Fibroblast of the aortic adventitia (primary cell): ENCODE data around the gene GOSR1. TPM values are rescaled to one million over a fixed set of nuclear protein-coding genes. Genes with fewer than 3 reads are reported as not detected.

Experiments used
- DNase-seq: peaks from one replicate; pipeline ENCODE4 v3.0.0-alpha.2; 2010; ENCODE audit warnings: low read depth
- H3K4me3 ChIP-seq: 2 replicates; pipeline ENCODE4 v1.5.1; 2011; ENCODE audit warnings: low read depth, mild to moderate bottlenecking, control low read depth, low read length, moderate library complexity
- CTCF ChIP-seq: IDR thresholded peaks from 2 replicates; pipeline ENCODE4 v1.5.1; 2011; ENCODE audit warnings: mild to moderate bottlenecking, low read length, control low read depth, inconsistent platforms; ENCODE audit not compliant: insufficient read depth
- total RNA-seq: library from RNA; depleted of rRNA; stranded (reverse); fragments of >200 nt; gene quantifications from 2 replicates; pipeline ENCODE4 v1.2.3, GENCODE V29; 2012; ENCODE audit warnings: low replicate concordance

Gene GOSR1
- total RNA-seq, 1 donor = 39.4 TPM

GRCh38 chr17:30503558-30503957 lies 26.4 kb downstream of the GOSR1 start:
- H3K4me3 ChIP-seq = no peak overlapping the region
- TF ChIP-seq CTCF = no peak
- no peak for DNase-seq

GRCh38 chr17:30505868-30506417 lies 28.7 kb downstream of the GOSR1 start:
- H3K4me3 ChIP-seq = no peak overlapping the region
- DNase-seq = no peak
- TF ChIP-seq CTCF = no peak

- TF ChIP-seq CTCF = no peak
- H3K4me3 ChIP-seq = no peak overlapping the region
- DNase-seq = no peak
Measured at GRCh38 chr17:30506481-30506880, 29.3 kb downstream of the GOSR1 start.

- TF ChIP-seq CTCF = no peak
- H3K4me3 ChIP-seq = no peak overlapping the region
- peak; percentile 13 for DNase-seq
Measured at GRCh38 chr17:30513346-30513745, 36.1 kb downstream of the GOSR1 start.

- no peak for DNase-seq
- TF ChIP-seq CTCF = no peak
Measured at GRCh38 chr17:30514895-30515596, 37.8 kb downstream of the GOSR1 start.

GRCh38 chr17:30517786-30518185 lies 40.6 kb downstream of the GOSR1 start:
- DNase-seq = peak; percentile 19
- H3K4me3 ChIP-seq = no peak overlapping the region
- no peak for TF ChIP-seq CTCF

More at GRCh38 chr17:30514895-30515596, 37.8 kb downstream of the GOSR1 start:
- no peak overlapping the region for H3K4me3 ChIP-seq

- no peak for TF ChIP-seq CTCF
- peak; percentile 10 for DNase-seq
Measured at GRCh38 chr17:30519166-30519565, 42.0 kb downstream of the GOSR1 start.

More at GRCh38 chr17:30519166-30519565, 42.0 kb downstream of the GOSR1 start:
- no peak overlapping the region for H3K4me3 ChIP-seq
